GM12872 (cell line): ENCODE results near the gene POU4F3.

Experiments
- TF ChIP-seq, protein P1 (sequence below): IDR thresholded peaks from 3 replicates; pipeline ENCODE4 v1.5.1; 2011; ENCODE audit warnings: low read depth, mild to moderate bottlenecking, low read length, moderate library complexity; ENCODE audit not compliant: insufficient read depth

Gene POU4F3

GRCh38 chr5:146345578-146346366 lies 7.1 kb downstream of the POU4F3 start:
- TF ChIP-seq, protein P1, sequence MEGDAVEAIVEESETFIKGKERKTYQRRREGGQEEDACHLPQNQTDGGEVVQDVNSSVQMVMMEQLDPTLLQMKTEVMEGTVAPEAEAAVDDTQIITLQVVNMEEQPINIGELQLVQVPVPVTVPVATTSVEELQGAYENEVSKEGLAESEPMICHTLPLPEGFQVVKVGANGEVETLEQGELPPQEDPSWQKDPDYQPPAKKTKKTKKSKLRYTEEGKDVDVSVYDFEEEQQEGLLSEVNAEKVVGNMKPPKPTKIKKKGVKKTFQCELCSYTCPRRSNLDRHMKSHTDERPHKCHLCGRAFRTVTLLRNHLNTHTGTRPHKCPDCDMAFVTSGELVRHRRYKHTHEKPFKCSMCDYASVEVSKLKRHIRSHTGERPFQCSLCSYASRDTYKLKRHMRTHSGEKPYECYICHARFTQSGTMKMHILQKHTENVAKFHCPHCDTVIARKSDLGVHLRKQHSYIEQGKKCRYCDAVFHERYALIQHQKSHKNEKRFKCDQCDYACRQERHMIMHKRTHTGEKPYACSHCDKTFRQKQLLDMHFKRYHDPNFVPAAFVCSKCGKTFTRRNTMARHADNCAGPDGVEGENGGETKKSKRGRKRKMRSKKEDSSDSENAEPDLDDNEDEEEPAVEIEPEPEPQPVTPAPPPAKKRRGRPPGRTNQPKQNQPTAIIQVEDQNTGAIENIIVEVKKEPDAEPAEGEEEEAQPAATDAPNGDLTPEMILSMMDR: no peak

GRCh38 chr5:146357126-146357525 lies 18.5 kb downstream of the POU4F3 start:
- TF ChIP-seq, protein P1: no peak

DNA sequence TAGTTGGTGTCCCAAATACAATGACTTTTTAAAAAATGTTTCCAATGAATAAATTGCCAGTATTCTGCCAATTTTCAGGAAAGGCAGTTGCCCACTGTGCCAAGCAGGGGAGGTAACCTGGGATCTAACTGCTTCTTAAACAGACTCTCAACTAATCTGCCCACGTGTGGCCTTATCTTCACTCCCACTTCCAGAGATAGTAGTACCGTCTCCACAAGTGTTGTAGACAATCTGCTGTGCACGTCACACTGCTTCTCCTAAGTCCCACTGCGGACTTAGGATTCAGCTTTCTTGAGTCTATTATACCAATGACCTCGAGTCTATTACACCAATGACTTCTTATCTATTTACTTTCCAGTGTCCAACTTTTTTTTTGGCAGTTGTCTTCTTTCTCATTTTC lies 21.2 kb downstream of the POU4F3 start:
- TF ChIP-seq, protein P1: no peak

DNA sequence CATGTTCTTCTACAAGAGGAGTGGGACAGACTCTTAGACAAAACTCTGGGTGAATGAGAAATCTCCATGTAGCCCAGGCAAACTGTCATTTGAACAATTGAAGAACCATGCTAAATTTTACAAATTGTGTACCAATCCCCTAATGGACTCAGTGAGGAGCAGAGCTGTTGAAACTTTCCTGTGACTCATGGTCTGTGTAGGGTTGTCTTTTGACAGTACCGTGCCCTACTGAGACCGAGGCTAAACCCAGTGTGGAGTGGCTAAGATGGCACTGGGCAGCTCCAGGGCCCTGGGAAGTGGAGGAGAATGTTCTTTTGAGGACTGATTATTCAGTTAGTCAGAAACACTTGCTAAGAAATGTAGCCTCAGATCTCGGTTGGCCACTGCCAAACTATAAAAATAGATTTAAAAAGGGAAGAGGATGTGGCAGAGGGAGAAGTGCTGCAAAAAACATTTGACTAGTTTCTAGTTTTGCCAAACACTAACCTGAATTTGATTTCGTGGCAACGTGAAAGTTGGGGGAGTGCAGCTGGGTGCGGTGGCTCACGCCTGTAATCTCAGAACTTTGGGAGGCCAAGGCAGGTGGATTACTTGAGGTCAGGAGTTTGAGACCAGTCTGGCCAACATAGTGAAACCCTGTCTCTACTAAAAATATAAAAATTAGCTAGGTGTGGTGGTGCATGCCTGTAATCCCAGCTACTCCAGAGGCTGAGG lies 24.7 kb downstream of the POU4F3 start:
- TF ChIP-seq, protein P1: no peak

GRCh38 chr5:146365618-146366017 lies 27.0 kb downstream of the POU4F3 start:
- TF ChIP-seq, protein P1: no peak

GRCh38 chr5:146366904-146367303 lies 28.3 kb downstream of the POU4F3 start:
- TF ChIP-seq, protein P1: no peak

- TF ChIP-seq, protein P1: no peak
Observed at GRCh38 chr5:146368137-146368536, 29.5 kb downstream of the POU4F3 start.
